Activated CD4-positive, alpha-beta memory T cell treated with anti-CD3 and anti-CD28 coated beads, Interleukin-2, amount 10 ng/mL, durations not matched to agents 7 days and 5 days (primary cell): ENCODE data around the gene CDK2. TPM values are rescaled to one million over a fixed set of nuclear protein-coding genes. Genes with fewer than 3 reads are reported as not detected.
A peak's percentile ranks its signal among the peaks of the same experiment; 100 is the strongest.
"Not testable (repeated sequence)": the region's sequence is repeated elsewhere in the genome, so short reads cannot be mapped to it uniquely, and the experiment has no call there.

Experiments
- CTCF ChIA-PET: fragments of 350-600 bp; sonication (Branson Sonifier 250); formaldehyde crosslinking; loops from one replicate; lab custom pipeline; 2021; ENCODE audit warnings: antibody characterized with exemption, inconsistent platforms; lab: Charles Lee
- POLR2A ChIA-PET: fragments of 350-600 bp; sonication (Branson Sonifier 250); formaldehyde crosslinking; loops from one replicate; lab custom pipeline; 2021; ENCODE audit warnings: antibody characterized with exemption; lab: Charles Lee
- DNase-seq: peaks from one replicate; pipeline ENCODE4 v3.0.0-alpha.2; 2020
- H3K27ac Mint-ChIP-seq: one replicate; pipeline ENCODE4 v1.8.0; 2021; ENCODE audit warnings: mild to moderate bottlenecking, mixed read lengths
- H3K27me3 Mint-ChIP-seq: one replicate; pipeline ENCODE4 v1.8.0; 2021; ENCODE audit warnings: mixed read lengths
- H3K36me3 Mint-ChIP-seq: one replicate; pipeline ENCODE4 v1.8.0; 2021; ENCODE audit warnings: low read depth, mixed read lengths
- H3K4me1 Mint-ChIP-seq: one replicate; pipeline ENCODE4 v1.8.0; 2021; ENCODE audit warnings: mixed read lengths
- H3K4me3 Mint-ChIP-seq: one replicate; pipeline ENCODE4 v1.8.0; 2021; ENCODE audit warnings: mild to moderate bottlenecking, mixed read lengths
- H3K9me3 Mint-ChIP-seq: one replicate; pipeline ENCODE4 v1.8.0; 2021; ENCODE audit warnings: mixed read lengths
- total RNA-seq, 2 experiments: library from RNA; stranded (reverse); gene quantifications; one replicate each; pipeline ENCODE4 v1.2.3, GENCODE V29; 2021

The CDK2 gene
- total RNA-seq, 2 experiments from 2014 or later = 88.9 to 98.9 TPM

GRCh38 chr12:56001487-56002100 lies 35.0 kb downstream of the CDK2 start:
- ChIA-PET POLR2A (no interaction called here), CTCF (no interaction called here)
- Mint-ChIP-seq H3K36me3 (peaks cover 17% of the 10 kb centered on the region), H3K27ac (no peak overlapping the region), H3K4me1 (peaks cover 36% of the 10 kb centered on the region), H3K27me3 (no peaks in the 10 kb centered on the region), H3K4me3 (no peak overlapping the region), H3K9me3 (no peaks in the 10 kb centered on the region)
- DNase-seq = no peak

GRCh38 chr12:56003376-56003775 lies 36.7 kb downstream of the CDK2 start:
- H3K9me3 Mint-ChIP-seq, DNase-seq, H3K27me3 Mint-ChIP-seq, H3K27ac Mint-ChIP-seq, POLR2A ChIA-PET, CTCF ChIA-PET, H3K4me3 Mint-ChIP-seq: not testable (repeated sequence)
- Mint-ChIP-seq H3K4me1 (peaks cover 31% of the 10 kb centered on the region), H3K36me3 (peaks cover 17% of the 10 kb centered on the region)

- Mint-ChIP-seq H3K4me1 (peaks cover 30% of the 10 kb centered on the region), H3K4me3 (no peak overlapping the region), H3K27me3 (no peaks in the 10 kb centered on the region), H3K36me3 (peaks cover 16% of the 10 kb centered on the region), H3K9me3 (no peaks in the 10 kb centered on the region), H3K27ac (no peak overlapping the region)
- no peak for DNase-seq
- CTCF ChIA-PET = no interaction called here
- POLR2A ChIA-PET = no interaction called here
Measured at GRCh38 chr12:56004211-56004610, 37.6 kb downstream of the CDK2 start.

- H3K9me3 Mint-ChIP-seq = no peaks in the 10 kb centered on the region
- peak overlapping the region; percentile 74 for H3K27ac Mint-ChIP-seq
- CTCF ChIA-PET = interaction anchor here (1.0 to 3.3 kb wide), 7 partner anchors 11 to 111 kb away, joined by 3 to 20 read pairs (median 5); partner anchors contain the start of genes IKZF4 and SUOX
- POLR2A ChIA-PET = interaction anchor here (0.8 to 2.8 kb wide), 9 partner anchors 13 to 441 kb away, joined by 3 to 20 read pairs (median 4); partner anchors contain the start of genes IKZF4, RAB5B, RNF41 and TIMELESS
- H3K27me3 Mint-ChIP-seq = no peaks in the 10 kb centered on the region
- peaks cover 29% of the 10 kb centered on the region for H3K4me1 Mint-ChIP-seq
- peak overlapping the region; percentile 86 for H3K4me3 Mint-ChIP-seq
- DNase-seq = peak; percentile 73
- H3K36me3 Mint-ChIP-seq = peaks cover 5% of the 10 kb centered on the region
Measured at GRCh38 chr12:56007564-56008559, 41.2 kb downstream of the CDK2 start.

GRCh38 chr12:56010111-56010570 lies 43.5 kb downstream of the CDK2 start:
- Mint-ChIP-seq H3K9me3 (no peaks in the 10 kb centered on the region), H3K4me3 (no peak overlapping the region), H3K36me3 (no peaks in the 10 kb centered on the region), H3K4me1 (peaks cover 34% of the 10 kb centered on the region), H3K27me3 (no peaks in the 10 kb centered on the region), H3K27ac (no peak overlapping the region)
- ChIA-PET POLR2A (interaction anchor here (0.7 to 1.2 kb wide), 4 partner anchors 10 to 266 kb away, joined by 3 to 5 read pairs (median 4); partner anchors contain the start of genes IKZF4 and RAB5B), CTCF (interaction anchor here (0.7 to 3.1 kb wide), 4 partner anchors 14 to 68 kb away, joined by 3 to 18 read pairs (median 3); partner anchors contain the start of gene SUOX)
- DNase-seq = no peak

- H3K27me3 Mint-ChIP-seq = no peaks in the 10 kb centered on the region
- POLR2A ChIA-PET = interaction anchor here (0.8 to 1.3 kb wide), 2 partner anchors 9 to 72 kb away, joined by 3 read pairs; partner anchors contain the start of gene IKZF4
- H3K4me3 Mint-ChIP-seq = no peak overlapping the region
- H3K9me3 Mint-ChIP-seq = no peaks in the 10 kb centered on the region
- H3K4me1 Mint-ChIP-seq = peaks cover 36% of the 10 kb centered on the region
- DNase-seq = no peak
- CTCF ChIA-PET = interaction anchor here (1.4 to 3.1 kb wide), 2 partner anchors 15 to 18 kb away, joined by 7 to 18 read pairs; partner anchors contain the start of gene SUOX
- no peaks in the 10 kb centered on the region for H3K36me3 Mint-ChIP-seq
- H3K27ac Mint-ChIP-seq = no peak overlapping the region
Measured at GRCh38 chr12:56011509-56012090, 45.0 kb downstream of the CDK2 start.

- DNase-seq = no peak
- peaks cover 2% of the 10 kb centered on the region for H3K36me3 Mint-ChIP-seq
- ChIA-PET POLR2A (interaction anchor here (1.1 kb wide), 1 partner anchor 24 kb away, joined by 3 read pairs; no protein-coding TSS in a partner anchor), CTCF (interaction anchor here (1.6 to 1.8 kb wide), 2 partner anchors 16 to 18 kb away, joined by 6 to 7 read pairs; no protein-coding TSS in a partner anchor)
- H3K4me3 Mint-ChIP-seq = no peak overlapping the region
- peaks cover 27% of the 10 kb centered on the region for H3K4me1 Mint-ChIP-seq
- H3K9me3 Mint-ChIP-seq = no peaks in the 10 kb centered on the region
- H3K27me3 Mint-ChIP-seq = no peaks in the 10 kb centered on the region
- H3K27ac Mint-ChIP-seq = no peak overlapping the region
Measured at GRCh38 chr12:56013482-56013881, 46.9 kb downstream of the CDK2 start.

GRCh38 chr12:56014205-56014604 lies 47.6 kb downstream of the CDK2 start:
- H3K36me3 Mint-ChIP-seq = peaks cover 4% of the 10 kb centered on the region
- H3K4me3 Mint-ChIP-seq = no peak overlapping the region
- H3K27me3 Mint-ChIP-seq = no peaks in the 10 kb centered on the region
- CTCF ChIA-PET = interaction anchor here (1.6 to 1.8 kb wide), 2 partner anchors 15 to 19 kb away, joined by 6 to 7 read pairs; no protein-coding TSS in a partner anchor
- H3K9me3 Mint-ChIP-seq = no peaks in the 10 kb centered on the region
- H3K4me1 Mint-ChIP-seq = peaks cover 24% of the 10 kb centered on the region
- no peak overlapping the region for H3K27ac Mint-ChIP-seq
- DNase-seq = no peak
- POLR2A ChIA-PET = interaction anchor here (1.1 kb wide), 1 partner anchor 23 kb away, joined by 3 read pairs; no protein-coding TSS in a partner anchor

- ChIA-PET CTCF (interaction anchor here (1.4 kb wide), 1 partner anchor 21 kb away, joined by 7 read pairs; no protein-coding TSS in a partner anchor), POLR2A (interaction anchor here (0.8 kb wide), 1 partner anchor 21 kb away, joined by 3 read pairs; no protein-coding TSS in a partner anchor)
- no peak for DNase-seq
- Mint-ChIP-seq H3K36me3 (peaks cover 11% of the 10 kb centered on the region), H3K27me3 (no peaks in the 10 kb centered on the region), H3K27ac (no peak overlapping the region), H3K4me1 (peaks cover 39% of the 10 kb centered on the region), H3K9me3 (no peaks in the 10 kb centered on the region), H3K4me3 (no peak overlapping the region)
Measured at GRCh38 chr12:56017181-56017580, 50.6 kb downstream of the CDK2 start.

GRCh38 chr12:56018356-56018755 lies 51.7 kb downstream of the CDK2 start:
- ChIA-PET POLR2A (interaction anchor here (1.0 kb wide), 1 partner anchor 21 kb away, joined by 3 read pairs; no protein-coding TSS in a partner anchor), CTCF (interaction anchor here (1.4 to 1.8 kb wide), 2 partner anchors 11 to 22 kb away, joined by 7 to 8 read pairs; no protein-coding TSS in a partner anchor)
- Mint-ChIP-seq H3K4me3 (no peak overlapping the region), H3K9me3 (no peaks in the 10 kb centered on the region), H3K27ac (no peak overlapping the region), H3K4me1 (peaks cover 50% of the 10 kb centered on the region), H3K36me3 (peaks cover 11% of the 10 kb centered on the region), H3K27me3 (no peaks in the 10 kb centered on the region)
- DNase-seq = no peak

- CTCF ChIA-PET = interaction anchor here (1.0 to 4.9 kb wide), 7 partner anchors 9 to 282 kb away, joined by 3 to 32 read pairs (median 4); partner anchors contain the start of genes SUOX and ZC3H10
Measured at GRCh38 chr12:56020423-56021184, 54.0 kb downstream of the CDK2 start, which contains the start of gene IKZF4. Gene IKZF4, plus strand, starts transcription at chr12:56021043. Its CDS starts 451 bp downstream, at chr12:56021494.

More at GRCh38 chr12:56020423-56021184, 54.0 kb downstream of the CDK2 start, which contains the start of gene IKZF4:
- H3K36me3 Mint-ChIP-seq = peaks cover 21% of the 10 kb centered on the region
- H3K27me3 Mint-ChIP-seq = no peaks in the 10 kb centered on the region
- H3K27ac Mint-ChIP-seq = peak within 1 kb of the TSS; percentile 94
- peaks cover 55% of the 10 kb centered on the region for H3K4me1 Mint-ChIP-seq
- H3K4me3 Mint-ChIP-seq = peak within 1 kb of the TSS; percentile 98
- DNase-seq = peak; percentile 32
- POLR2A ChIA-PET = interaction anchor here (0.6 to 3.6 kb wide), 14 partner anchors 9 to 96 kb away, joined by 3 to 20 read pairs (median 4); partner anchors contain the start of gene PA2G4
- no peaks in the 10 kb centered on the region for H3K9me3 Mint-ChIP-seq
